HG03159 (cell line): Measurements from ENCODE around the gene CLEC4G.

Source experiments
- ATAC-seq: cut with Tn5 transposase; IDR thresholded peaks from one replicate; pipeline ENCODE4 v1.9.1; 2021; ENCODE audit warnings: mild to moderate bottlenecking, moderate library complexity; ENCODE audit not compliant: unreplicated experiment

The CLEC4G gene

DNA sequence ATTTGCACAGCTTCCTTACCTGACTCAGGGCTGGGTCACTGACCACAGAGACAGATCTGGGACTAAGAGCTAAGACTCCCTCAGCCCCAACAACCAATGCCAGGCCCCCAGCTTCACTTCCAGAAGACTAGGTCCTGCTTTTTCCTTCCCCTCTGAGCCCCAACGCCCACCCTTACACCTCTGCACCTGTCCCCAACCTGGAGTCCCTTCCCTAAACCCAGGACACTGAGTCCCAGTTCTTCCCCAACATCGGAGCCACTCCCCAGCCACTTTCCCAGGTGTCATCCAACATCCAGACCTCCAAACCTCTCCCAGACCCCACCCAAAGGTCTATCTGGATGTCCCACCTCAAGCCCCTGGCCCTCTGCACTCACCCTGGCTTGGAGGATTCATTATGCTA is 32.9 kb downstream of the CLEC4G start:
- no peak for ATAC-seq

DNA sequence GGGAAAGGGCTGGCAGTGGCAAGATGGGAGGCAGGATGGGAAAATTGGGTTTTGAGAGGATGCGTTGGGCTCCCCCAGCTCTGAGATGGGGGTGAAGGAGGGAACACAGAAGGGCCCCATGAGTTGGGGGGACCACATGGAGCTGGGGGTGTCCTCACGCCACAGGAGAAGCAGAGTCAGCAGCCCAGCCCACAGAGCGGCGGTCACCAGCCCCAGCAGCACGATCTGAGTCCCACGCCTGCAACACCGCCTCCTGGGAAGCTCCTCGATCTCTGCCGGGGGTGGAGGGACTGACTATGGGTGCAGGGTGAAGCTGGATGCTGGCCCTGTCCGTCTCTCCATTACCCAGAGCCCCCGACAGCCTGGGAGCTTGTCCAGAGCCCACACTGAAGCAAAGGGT is 33.3 kb downstream of the CLEC4G start:
- ATAC-seq = no peak

DNA sequence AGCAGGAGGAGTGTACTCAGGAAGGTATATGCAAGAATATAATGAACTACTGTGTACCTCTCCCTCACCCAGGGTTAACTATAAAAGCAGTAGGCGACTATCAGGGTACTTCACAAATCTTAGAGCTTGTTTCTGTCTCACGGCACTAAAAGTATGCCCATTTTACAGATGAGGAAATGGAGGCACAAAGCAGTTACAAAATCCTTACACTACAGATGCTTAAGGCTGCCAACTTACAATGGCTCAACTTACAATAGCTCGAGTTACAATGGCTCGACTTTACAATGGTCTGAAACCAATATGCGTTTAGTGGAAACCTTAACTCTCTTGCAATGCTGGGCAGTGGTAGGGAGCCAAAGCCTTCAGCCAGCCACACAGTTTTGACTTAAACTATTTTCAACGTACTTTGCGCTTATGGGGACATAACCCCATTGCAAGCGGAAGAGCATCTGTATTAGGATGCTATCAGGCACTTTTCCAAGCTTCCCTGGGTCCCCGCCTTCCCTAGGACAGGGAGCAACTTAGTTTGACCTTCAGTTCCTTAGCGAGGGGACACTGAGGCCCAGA is 34.1 kb downstream of the CLEC4G start:
- ATAC-seq = no peak

DNA sequence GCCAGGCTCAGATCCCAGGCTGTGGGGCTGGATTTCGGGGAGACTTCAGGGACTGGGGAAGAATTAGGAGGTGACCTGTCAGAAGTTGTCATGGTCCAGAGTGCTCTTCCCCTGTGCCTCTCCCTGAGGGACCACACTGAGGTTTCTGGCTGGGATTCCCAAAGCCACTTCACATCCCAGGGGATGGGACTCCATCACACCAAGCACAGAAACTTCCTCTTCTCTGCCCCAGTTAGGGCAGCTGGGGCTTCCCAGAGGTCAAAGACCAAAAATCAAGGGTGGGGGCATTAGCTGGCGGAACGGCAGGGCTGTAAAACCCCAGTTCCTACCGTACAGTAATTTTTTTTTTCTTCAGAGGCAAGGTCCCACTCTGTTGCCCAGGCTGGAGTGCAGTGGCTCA is 37.4 kb downstream of the CLEC4G start:
- ATAC-seq = no peak

DNA sequence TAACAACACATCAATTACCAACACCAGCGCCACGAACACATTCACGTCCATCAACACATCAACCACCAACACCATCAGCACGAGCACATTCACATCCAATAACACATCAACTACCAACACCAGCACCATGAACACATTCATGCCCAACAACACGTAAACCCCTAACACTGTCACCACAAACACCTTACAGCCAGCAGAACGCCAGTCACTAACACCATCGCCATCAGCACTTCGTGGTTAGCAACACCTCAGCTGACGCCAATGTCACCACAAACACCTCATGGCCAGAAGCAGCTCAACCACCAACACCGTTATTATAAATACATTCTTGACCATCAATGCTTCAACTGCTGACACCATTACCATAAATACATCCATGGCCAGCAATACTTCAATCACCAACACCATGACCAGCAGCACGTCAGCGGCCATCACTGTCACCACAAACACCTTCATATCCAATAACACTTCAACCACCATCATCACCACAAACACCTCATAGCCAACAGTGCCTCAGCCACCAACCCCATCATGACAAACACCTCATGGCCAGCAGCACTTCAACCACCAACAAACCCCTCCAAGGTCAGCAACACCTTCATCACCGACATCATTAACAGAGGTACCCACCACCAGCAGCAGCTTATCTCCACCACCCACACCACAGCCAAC is 39.4 kb downstream of the CLEC4G start:
- ATAC-seq = no peak

DNA sequence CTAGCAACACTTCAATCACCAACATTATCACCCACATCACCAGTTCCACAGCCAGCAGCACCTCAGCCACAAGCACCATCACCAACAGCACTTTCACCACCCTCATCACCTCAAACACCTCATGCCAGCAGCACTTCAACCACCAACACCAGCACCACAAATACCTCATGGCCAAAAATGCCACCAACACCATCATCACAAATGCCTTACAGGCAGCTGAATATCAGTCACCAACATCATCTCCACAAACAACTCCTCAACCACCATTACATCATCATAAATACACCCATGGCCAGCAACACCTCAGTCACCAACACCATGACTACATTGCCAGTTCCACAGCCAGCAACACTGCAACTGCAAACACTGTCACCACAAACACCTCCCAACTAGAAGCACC is 40.4 kb downstream of the CLEC4G start:
- no peak for ATAC-seq

DNA sequence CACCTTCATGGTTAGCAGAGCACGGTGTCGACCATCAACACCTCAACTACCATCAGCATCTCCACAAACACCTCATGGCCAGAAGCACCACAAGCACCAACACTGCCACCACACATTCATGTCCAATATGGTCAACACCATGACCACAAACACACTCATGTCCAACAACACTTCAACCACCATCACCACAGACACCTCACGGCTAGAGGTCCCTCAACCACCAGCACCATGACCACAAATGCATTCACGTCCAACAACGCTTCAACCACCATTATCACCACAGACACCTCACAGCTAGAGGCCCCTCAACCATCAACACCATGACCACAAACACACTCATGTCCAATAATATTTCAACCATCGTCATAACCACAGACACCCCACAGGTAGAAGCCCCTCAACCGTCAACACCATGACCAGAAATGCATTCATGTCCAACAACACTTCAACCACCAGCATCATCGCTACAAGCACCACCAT is 41.1 kb downstream of the CLEC4G start:
- no peak for ATAC-seq

DNA sequence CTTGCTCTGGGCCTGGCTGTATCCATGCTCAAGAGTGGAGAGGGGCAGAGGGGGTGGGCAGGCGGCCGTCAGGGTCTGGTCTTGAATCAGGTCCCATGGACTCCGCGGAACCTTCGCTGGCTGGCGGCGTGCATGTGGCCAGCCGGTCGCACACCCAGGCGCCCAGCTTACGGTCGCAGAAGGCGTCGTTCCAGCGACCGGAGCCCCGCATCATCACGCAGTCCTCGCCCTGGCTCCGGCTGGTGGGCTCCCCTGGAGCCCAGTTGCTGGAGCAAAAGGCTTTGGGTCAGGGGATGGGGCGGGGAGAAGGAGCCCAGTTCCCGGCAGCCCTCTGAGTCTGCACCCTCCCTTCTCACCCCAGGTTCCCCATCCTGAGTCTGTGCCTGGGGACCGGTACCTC is 42.7 kb downstream of the CLEC4G start:
- ATAC-seq = no peak

DNA sequence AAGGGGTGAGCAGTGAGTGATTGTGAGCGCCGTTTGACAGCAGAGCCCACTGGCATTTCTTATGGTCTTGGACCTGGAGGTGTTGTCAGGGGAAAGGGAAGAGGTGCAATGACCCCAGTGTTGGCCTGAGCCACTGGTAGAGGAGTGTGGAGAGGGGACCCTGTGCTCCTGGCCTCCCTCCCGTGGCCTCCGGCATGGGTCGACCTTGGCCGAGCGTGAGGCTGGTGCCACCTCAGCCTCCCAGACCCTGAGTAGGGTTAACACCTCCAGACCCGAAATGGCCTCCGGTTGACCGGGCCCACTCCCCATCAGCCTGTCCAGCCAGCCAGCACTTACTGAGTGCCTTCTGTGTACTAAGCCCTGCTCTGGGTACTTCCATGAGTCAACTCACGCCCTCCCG is 44.7 kb downstream of the CLEC4G start:
- no peak for ATAC-seq

DNA sequence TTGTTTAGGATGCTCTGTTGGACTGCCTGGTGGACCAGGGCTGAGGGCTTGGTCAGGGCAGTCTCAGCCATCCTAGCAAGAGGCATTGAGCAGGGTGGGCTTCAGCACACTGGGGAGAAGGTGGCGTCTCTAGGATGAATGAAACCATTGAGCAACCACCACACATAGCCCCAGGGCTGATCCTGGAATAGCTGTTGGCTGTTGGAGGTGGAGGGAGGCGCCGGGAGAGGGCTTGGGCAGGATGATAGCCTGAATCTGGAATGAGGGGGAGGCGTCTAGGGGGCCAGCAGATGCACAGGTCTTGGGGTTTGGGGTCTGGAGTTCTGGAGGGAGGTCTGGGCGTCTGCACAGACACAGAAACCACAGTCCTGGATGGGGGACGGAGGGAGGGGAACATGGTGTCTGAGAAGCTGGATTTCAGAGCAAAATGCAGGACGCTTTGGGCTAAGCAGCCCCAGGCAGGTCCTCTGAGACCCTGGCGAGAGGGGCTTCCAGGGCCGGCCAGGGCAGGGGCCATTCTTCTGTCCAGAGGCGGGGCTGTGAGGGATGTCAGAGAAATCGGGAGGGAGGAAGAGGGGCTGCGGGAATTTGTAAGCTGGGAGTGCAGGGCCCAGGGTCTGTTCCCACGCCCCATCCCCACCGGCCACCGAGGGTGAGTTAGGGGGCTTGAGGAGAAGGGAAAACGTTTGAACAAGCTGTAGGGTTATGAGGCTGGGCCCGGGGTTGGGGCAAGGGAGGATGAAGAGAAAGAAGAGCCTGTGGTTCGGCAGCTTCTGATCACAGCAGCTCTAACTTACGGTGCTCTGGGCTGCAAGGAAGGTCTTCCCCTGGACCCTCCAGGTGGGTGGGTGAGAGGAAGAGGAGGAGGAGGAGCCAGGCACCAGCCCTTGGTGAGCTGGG is 46.1 kb downstream of the CLEC4G start:
- no peak for ATAC-seq

DNA sequence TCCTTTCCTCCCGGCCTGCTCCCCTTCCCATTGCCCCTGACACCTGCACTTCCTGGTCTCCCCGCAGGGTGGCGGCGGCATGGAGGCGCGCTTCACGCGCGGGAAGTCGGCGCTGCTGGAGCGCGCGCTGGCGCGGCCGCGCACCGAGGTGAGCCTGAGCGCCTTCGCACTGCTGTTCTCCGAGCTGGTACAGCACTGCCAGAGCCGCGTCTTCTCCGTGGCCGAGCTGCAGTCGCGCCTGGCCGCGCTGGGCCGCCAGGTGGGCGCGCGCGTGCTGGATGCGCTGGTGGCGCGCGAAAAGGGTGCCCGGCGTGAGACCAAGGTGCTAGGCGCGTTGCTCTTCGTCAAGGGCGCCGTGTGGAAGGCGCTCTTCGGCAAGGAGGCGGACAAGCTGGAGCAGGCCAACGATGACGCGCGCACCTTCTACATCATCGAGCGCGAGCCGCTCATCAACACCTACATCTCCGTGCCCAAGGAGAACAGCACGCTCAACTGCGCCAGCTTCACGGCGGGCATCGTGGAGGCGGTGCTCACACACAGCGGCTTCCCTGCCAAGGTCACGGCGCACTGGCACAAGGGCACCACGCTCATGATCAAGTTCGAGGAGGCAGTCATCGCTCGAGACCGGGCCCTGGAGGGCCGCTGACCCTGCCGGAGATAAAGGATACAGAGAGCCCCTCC is 49.6 kb downstream of the CLEC4G start:
- no peak for ATAC-seq

DNA sequence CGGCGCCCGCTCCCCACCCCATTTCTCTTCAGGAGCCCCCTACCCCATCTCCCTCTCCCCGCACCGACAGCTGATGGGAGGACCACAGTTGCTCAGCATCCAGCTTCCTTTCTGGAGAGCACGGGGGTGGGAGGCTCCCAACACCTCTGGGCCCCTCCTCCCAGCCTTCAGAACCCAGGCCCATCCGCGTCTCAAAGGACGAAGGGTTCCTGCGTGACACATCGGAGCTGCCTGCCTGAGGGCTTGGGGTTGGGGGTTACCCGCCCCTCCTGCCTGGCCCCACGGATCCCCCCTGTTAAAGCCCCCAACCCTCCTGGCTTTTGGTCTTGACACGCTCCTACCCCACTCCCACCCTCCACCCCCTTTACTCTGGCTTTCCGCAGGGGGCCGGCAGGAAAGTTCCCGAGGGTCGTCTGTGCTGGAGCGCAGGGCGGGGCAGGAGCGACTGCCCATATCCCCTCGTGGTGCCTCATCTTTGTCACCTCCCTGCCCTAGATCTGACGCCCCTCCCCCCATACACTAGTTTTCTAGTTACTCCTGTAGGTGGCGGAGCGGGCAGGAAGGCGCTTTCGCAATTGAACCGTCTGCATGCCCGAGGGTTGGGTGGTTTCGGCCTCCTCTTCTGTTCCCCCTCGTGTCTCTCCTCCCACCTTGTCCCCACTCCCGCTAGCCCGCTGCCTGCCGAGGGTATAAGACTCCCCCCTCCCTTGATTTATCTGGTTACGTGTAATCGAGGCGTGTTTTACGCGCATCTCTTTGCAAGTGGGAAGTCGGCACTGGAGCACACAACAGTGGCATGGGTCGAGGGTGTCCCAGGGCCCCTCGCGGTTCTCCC is 50.4 kb downstream of the CLEC4G start:
- no peak for ATAC-seq

DNA sequence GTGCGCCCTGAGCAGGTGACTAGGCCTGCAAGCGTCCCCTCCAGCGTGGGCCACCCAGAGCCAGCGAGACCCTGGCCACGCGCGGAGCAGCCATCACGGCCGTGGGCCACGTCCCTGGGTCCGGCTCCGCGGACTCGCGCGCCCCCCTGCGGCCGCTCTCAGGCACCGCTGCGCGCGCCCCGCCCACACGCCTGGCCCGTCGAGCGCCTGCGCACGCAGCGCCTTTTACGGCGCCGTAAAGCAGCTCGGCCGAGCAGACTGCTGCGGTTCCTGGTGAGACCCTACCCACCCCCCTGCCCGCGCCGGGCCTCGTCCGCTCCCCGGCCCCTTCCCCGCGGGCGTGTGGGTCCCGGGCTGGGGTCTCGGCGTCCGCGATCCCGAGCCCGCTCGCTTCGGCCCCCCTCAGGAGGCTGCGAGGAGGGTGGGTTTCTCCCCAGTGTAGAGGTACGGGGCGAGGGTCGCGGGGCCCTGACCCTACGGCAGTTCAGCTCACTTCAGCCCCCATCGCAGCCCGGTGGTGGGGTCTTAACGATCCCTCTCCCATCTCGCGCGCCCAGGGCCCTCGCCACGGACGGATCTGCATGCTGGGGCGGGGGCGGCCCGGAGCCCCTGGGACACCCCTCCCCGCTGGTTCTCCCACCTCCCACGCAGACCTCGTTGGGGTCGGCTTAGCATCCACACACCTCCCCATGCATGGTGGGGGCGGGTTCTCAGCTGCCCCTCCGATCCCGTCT is 51.1 kb downstream of the CLEC4G start, which contains the start of gene TRAPPC5:
TSS of gene TRAPPC5 (plus strand) at position 228 of the 734 bp plus-strand sequence. CDS start 1,421 bp downstream, outside the sequence.
- ATAC-seq = no peak

DNA sequence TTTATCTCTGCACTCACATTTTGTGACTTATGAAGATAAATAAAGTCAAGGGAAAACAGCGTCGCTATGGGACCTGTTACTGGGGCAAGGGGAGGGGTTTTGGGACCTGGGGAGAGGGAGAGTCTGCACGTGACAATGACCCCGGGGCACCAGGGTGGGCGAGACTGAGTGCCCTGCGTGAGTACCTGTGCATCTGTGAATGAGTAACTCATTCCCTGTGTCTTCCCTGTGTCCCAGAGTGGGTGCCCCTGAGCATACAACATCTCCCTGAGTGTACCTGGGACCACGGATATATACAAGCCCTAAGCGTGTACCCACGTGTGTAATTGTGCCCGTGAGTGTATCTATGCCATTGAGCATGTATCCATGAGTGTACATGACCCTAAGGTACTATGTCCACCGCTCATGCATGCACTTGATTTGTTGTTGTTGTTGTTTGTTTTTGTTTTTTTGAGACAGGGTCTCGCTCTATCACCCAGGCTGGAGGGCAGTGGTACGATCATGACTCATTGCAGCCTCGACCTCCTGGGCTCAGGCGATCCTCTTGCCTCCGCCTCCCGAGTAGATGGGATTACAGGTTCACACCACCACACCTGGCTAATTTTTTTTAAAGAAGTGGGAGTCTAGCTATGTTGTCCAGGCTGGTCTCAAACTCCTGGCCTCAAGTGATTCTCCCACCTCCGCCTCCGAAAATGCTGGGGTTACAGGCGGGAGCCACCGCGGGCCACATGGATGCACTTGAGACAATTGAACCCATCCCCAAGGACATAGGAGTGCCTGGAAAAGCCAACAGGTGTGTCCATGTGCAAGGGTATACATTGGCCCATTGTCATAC is 51.9 kb downstream of the CLEC4G start:
- no peak for ATAC-seq

DNA sequence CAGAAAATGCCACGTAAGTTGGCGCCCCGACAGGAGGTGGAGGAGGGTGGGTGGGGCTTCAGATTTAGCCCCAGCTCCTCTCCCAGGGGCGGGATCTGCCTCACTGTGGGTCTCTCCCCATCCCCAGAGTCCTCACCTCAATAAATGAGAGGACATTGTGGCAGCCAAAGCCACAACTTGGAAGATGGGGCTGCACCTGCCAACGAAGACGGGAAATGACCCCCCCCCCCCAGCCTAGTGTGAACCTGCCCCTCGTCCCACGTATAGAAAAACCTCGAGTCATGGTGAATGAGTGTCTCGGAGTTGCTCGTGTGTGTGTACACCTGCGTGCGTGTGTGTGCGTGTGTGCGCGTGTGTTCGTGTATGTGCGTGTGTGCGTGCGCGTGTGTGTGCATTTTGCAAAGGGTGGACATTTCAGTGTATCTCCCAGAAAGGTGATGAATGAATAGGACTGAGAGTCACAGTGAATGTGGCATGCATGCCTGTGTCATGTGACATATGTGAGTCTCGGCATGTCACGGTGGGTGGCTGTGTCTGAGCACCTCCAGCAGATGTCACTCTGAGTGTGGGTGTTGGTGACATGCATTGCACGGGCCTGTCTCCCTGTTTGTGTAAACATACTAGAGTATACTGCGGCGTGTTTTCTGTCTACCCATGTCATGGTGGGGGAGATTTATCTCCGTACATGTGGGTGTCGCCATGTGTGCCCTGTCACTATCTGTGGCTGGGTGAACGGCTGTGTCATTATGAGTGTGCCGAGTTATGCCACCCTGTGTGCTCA is 52.7 kb downstream of the CLEC4G start:
- ATAC-seq = no peak
